Stomach (tissue), 4 donors: ENCODE results near the gene NCF4.

Experiments used
- CTCF ChIP-seq, 7 experiments: fragments of 450-650 bp in 4 of 7; fragments of 200-600 bp in 3 of 7; sonication (generic) in 3 of 7; IDR thresholded peaks; one replicate each; pipeline ENCODE4 v1.5.1; 2016 to 2019; ENCODE audit warnings: antibody characterized with exemption in 7 of 7, control low read depth in 2 of 7, mild to moderate bottlenecking in 1 of 7
- EP300 ChIP-seq: sonication (generic); formaldehyde crosslinking; IDR thresholded peaks from one replicate; pipeline ENCODE4 v1.6.1; 2017; ENCODE audit warnings: antibody characterized with exemption
- POLR2A ChIP-seq, 4 donors: fragments of 450-650 bp; IDR thresholded peaks; one replicate each; pipeline ENCODE4 v1.6.1; 2016; ENCODE audit warnings: antibody characterized with exemption in 4 of 4, control low read depth in 2 of 4, mild to moderate bottlenecking in 1 of 4, moderate library complexity in 1 of 4
- POLR2AphosphoS5 ChIP-seq, 3 donors: sonication (generic); formaldehyde crosslinking; IDR thresholded peaks; one replicate each; pipeline ENCODE4 v1.6.1; 2016; ENCODE audit warnings: antibody characterized with exemption in 3 of 3

- TF ChIP-seq CTCF (IDR thresholded peaks at IDR 0.05) (no peak), POLR2A (IDR thresholded peaks at IDR 0.05) (no peak), POLR2AphosphoS5 (IDR thresholded peaks at IDR 0.05) (no peak), EP300 (no peak)
Observed at GRCh38 chr22:36918586-36919284, 57.9 kb downstream of the NCF4 start.
